NCI-H510A (cell line): ENCODE results near the gene PHB1.

Experiments used
- DNase-seq: peaks from one replicate; lab custom pipeline; 2025; lab: John Stamatoyannopoulos, UW

Gene PHB1

DNA sequence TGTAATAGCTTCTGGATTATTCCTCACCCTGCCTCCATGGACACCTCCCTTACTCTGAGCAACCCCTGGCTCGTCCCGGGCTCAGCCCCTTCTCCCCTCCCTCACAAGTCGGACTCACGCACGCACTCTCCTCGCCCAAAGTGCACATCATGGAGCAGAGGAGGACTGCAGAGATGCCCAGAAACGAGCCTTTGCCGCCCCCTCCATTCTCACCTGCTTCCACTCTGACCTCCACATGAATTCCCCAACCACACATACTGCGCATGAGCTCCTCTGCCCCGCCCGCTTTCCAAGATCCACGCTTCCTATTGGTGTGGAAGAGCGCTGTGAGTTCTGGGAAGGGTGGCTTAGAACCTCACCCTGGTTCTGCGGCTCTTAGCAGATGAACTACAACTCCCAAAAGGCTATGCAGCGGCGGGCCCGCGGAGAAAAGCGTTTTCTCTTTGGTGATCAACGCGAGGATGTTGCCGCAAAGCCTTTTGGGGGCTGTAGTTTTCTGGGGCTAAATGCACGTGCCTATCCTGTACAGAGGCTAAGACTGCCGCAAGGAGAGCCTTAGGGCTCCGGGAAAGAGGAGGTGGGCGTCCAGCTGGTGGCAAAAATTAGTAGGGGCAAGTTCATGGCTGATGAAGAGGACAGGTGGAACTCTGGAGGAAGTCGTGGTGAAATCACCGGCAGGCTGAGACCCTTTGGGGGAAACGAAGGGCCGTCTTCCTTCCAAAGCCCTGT is at the start of gene PHB1:
TSS of gene PHB1 (minus strand) at position 261 of the 729 bp plus-strand sequence. CDS start 1,618 bp downstream, outside the sequence.
- peak; percentile 98 for DNase-seq

DNA sequence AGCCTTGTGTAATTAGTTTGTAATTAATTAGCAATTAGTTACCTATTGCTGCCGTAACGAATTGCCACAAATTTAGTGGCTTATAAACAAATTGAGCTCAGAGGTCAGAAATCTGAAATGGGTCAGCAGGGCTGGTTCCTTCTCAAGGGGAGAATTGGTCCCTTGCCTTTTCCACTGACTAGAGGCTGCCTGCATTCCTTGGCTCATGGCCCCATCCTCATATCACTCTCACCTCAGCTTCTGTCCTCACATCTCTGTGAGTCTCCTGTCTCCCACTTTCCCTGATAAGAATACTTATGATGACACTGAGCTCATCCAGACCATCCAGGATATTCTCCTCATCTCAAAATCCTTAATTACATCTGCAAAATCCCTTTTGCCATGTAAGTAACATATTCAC is 49.4 kb upstream of the PHB1 start:
- no peak for DNase-seq

DNA sequence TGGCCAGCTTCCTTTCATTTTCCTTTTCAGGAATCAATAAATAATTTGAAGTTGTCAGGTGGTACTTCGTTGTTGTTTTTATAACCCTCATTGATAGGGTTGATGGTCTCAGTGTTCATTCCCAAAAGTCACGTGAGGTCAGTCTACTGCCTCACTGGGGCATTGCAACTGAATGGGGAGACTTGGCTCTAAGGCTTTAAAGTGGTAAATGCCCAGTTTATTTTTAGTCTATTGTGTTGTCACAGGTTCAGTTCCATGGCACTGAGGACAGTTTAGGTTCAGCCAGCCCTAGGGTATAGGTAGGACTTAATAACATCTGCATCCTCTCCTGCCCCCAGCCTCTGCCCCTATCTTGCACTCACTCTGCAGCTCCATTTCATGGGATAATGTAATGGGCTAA is 46.9 kb upstream of the PHB1 start:
- DNase-seq = no peak

DNA sequence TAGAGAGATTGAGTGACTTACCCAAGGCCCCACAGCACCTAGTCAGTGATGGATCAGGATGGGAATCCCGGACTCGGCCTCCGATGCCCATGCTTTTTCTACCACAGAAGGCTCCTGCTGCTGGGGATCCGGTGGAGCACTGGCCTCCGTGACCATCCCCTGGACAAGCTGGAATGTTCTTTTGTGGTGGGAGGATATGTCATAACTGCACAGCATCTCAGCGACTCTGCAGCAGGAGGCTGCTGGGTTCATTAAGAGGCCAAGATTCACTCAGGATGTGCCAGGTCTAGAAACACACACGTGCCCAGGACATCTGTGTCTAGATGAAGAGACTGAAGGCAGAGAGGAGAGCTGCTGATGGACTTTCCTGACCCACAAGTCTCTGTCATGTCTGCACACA is 45.7 kb upstream of the PHB1 start:
- no peak for DNase-seq

DNA sequence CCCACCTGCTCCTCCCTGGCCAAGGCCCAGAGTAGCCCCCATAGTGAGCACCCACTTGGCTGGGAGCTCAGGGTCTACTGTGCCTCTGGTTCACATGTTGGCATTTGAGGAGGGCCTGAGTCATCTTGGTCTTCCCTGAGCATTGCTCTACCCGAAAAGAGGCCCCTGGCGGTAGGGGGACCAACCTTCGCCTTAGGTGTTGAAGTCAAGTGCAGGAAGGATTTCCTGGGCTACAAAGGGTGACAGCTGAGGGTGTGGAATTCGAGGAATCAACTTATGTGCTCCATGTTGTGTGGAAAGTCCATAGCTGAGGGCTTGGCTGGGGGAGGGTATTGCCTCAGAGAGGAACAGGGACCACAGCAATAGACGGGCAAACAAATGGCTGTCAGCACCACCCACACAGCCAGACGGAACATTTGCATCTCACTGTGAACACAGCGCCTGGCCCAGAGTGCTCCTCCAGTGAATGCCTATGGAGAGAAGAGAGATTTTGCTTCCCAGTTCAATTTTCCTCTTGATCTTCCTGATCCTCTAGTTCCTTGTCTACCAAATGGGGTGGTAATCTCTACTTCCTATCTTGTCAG is 44.8 kb upstream of the PHB1 start:
- DNase-seq = no peak

DNA sequence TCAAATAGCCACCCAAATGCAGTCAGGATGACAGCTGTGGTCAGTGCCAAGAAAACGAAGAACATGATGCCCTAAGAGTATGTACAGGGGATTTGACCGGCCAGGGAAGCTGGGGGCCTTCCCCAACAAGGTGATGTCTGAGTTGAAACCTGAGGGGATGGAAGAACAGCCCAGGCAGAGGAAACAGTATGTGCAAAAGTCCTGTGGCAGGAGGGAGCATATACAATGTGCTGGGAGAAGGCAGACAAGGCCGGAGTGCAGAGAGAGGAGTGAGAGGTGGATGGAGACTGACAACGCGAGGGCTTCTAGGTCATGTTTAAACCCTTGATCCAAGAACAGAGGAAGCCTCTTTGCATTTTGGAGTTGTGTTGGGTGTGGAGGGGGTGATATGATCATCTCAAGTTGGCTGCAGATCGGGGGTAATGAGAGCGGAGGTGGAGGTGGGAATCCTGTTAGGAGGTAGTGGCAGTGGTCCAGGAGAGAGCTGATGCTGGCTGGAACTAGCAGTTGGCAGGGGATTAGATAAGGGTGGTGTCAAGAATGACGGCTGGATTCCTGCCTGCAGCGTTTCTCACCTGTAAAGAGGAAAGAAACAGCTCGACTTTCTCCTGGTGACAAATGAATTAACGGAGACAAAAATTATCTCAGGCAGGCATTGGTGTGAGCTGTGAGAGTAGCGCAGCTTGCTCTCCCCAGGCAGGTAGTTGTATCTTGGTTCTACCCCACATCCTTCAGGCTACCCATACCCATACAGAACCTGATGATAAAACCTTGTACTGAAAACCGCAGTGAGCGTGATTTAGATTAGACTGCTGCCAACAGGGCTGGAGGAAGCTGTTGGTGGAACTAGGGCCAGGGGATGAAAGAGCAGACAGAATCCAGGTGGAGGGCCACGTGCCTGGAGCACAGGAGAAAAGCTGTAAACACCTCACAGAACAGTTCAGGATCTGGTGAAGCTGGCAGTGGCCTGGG is 43.2 kb upstream of the PHB1 start:
- DNase-seq = no peak

DNA sequence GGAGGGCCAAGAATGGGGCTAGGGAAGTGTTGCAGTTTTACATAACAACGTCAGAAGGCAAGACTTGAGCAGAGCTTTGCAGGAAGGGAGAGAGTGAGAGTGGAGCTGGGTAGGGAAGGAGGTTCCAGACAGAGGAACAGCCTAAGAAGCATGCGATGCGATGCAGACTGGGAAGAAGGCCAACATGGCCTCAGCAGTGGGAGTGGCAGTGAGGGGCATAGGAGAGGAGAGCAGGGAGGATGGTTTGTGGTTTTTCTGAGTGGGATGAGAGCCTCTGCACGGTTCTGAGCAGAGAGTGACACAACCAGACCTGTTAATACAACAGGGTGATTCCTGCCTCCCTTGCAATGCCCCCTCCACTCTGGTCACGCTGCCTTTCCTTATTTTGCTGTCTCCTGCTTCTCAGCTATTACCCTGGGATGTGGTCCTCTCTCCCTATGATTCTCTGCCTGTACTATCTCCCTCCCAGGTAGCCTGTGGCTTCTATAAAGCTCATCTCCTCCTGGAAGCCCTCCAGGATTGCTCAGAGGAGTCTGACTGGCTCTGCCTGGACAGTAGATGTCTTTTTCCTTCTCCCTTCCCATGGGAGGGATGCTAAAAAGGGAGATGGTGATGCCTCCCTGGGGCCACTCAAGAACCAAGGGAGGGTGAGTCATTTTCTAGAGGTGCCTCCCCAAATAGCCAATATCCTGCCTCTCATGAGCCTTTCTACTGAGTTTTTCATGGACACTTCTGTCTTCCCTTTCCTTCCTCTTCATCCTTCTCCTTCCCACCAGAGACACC is 41.7 kb upstream of the PHB1 start:
- DNase-seq = no peak

DNA sequence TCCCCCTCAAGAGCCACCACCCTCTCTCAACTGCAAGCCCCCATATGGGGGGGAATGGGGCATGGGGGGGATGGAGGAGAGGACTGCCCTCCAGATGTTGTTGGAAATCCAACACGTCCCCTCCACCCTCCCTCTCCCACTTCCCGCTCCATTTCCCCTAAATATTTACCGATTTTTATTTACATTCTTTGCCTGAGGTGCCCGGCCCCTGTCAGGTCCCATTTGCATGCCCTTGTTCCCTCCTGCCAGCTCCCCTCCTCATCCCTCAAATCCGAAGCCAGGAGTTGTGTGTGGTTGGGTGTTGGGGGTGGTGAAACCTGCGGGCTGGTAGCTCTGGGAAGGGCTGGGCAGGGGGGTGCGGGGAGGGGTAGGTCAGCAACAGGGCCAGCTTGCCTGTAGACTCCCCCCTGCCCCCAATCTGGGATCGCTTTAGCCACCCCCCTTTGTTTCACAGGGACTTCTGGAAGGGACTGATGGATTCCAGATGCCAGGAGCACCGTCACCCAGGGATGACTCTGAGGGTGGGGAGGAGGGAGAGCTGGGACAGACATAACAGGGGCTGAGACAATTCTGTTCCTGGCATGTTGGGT is 40.7 kb upstream of the PHB1 start:
- no peak for DNase-seq

DNA sequence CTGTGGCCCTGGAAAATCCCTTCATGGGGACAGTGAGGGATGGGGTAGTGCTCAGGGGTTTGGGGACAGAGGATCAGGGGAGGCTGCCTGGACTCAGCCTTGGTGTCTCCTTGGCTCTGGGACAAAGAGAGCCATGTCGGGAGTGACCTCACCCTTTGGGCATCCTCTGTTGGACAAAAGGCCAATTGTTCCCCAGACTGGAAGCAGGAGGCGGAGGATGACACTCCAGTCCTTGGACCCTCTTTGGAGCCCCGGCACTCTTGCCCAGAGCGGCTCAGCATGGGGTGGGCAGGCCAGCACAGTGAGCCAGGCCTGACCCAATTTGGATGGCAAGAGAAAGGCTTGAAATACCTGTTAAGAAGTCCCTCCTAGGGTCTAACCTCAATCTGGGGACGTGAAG is 39.4 kb upstream of the PHB1 start:
- no peak for DNase-seq

DNA sequence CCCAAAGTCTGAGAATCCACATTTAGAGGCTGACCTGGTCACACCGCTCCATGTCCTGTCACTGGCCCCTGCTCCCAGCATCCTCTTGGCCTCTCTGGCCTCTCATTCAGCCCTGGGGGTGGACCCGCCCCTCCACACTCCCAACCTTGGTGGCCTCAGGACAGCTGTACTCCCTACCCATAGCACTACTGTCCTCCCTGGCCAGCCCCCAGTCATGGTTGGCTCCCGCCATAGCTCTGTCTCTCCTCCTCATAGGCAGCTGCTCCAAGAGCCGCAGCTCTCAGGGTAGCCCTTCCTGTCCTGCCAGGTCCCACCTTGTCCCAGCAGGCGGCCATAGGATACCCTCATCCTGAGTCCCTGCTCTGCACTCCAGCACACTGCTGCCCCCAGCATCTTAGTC is 38.0 kb upstream of the PHB1 start:
- DNase-seq = no peak

DNA sequence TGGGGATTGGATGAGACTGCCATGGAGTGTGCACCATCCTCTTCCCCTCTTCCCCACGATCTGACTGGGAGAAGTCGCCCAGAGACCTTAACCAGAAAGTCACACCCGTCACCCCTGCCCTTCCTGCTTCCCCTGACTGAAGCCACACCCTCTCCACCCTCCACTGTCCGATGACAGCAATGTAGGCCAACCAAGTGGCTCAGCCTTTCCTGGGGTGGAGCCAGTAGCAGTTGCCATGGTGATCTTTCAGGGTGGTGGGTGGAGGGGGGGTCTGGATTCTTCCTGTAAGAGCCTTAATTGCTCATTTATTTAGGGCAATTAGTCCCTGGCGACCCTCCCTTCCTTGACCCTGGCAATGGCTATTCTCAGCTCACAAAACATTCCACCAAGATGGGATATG is 37.5 kb upstream of the PHB1 start:
- no peak for DNase-seq

DNA sequence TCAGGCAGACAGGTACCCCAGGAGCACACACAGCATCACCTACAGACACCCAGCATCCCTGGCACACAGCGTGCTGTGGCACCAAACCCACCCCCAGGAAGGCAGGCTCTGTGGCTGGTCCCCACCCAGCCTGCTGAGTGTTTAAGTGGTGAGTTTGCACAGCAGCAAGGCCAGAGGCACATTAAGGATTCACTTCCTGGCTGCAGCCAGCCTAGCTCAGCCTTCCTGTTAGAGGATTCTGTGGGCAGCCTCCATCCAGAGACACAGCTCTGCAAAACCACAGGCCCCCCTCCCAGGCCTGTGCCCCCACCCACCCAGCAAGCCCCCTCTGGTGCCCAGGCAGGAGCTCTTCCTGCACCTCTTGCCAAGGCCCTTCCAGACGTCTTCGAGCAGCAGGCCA is 36.1 kb upstream of the PHB1 start:
- no peak for DNase-seq

DNA sequence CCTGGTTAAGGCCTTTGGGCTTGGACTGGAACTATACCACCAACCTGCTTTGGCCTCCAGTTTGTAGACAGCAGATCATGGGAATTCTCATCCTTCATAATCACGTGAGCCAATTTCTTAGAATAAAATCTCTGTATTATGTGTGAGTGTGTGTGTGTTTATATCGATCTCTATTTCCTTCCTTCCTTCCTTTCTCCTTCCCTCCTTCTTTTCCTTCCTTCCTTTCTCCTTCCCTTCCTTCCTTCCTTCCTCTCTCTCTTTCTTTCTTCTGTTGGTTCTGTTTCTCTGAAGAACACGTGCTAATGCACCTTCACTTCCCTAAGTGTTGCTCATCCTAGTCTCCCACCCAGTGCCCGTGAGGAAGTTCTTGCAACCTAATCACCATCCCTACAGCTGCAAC is 35.5 kb upstream of the PHB1 start:
- no peak for DNase-seq

DNA sequence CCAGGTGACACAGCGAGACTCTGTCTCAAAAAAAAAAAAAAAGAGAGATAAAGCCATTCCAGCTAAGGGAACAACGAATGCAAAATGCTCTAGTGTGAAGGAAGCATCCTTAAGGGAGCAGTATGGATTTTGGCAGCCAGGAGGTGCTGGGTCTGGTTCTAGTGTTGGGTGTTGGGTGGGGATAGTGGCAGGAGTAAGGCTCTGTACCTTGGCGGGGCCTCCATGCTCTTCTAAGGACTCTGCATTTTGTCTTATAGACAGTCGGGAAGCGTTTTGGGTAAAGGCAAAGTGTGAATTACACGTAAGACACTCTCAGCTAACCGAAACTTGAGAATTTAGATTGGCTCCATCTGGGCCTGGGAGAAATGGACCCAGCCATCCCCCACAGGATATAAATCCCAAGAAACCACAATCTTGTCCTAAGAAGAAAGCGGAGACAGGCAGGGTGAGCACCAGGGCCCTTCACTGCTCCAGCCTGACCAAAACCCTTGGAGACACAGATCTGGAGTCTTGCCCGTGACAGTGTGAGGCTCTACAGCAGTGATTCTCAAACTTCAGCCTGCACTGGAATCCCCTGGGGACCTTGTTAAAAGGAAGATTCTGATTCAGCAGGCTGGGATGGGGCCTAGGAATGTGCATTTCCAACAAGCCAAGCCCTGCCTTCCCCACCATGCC is 33.1 kb upstream of the PHB1 start:
- DNase-seq = no peak

DNA sequence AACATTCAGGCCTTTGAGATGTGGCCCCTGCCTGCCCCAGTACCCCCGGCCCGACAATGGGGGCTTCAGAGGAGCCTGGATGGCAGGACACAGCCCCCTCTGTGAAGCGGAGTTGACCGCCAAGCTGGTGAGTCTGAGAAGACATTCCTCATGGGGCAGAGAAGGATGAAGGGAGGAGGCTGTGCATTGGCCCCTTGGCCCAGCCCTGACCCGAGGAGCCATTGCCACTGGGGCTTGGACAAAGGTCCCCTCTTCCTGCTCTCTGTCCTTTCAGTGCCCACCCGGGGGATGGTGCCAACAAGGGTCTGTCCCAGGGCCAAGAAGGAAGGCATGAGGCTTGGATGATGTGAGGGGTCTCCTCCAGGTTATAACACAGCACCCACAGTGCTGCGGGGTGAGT is 30.9 kb upstream of the PHB1 start:
- no peak for DNase-seq

DNA sequence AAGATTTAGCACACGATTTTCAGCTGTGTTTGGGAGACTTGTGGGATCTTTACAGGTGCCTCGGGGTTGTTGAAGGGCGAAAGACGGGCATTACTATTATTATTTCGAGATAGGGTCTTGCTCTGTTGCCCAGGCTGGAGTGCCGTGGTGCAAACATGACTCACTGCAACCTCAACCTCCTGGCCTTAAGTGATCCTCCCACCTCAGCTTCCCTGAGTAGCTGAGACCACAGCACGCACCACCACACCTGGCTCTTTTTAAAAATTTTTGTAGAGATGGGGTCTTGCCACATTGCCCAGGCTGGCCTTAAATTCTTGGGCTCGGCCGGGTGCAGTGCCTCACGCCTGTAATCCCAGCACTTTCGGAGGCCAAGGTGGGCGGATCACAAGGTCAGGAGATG is 29.7 kb upstream of the PHB1 start:
- no peak for DNase-seq

DNA sequence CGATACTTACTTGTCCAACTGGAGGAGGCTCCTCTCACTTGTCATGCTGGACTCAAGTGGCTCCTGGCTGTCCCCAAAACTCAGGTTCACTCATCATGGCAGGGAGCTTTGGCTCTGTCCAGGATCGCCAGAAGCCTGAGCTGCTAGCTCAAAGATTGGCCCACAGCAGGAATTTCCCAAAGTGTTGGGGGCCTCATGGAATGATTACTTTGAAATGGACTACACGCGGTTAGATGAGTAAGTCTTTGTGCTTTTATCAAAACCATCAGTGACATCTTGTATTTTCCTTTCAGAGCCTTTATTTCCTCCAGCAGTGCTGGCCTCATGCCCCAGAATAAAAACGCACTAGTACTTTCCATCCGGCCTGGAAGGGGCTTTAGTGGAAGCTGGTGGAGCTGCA is 29.2 kb upstream of the PHB1 start:
- no peak for DNase-seq

DNA sequence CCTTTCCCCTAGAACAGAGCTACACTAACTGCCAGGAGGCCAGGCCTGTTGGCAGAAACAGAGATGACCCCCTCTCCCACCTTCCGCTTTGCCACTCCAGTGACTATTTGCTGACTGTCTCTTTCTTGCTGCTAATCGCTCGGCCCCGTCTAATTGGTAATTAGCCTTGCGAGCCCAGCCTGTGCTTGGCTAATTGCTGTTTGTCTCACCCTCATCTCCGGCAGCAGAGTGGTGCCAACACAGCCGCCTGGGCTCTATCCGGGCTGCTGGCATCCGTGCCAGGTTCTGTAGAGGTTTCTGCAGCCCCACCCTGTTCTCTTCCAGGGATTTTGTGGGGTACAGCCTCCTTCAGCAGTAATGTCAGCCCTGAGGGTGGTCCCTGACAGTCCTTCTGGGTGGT is 27.4 kb upstream of the PHB1 start:
- no peak for DNase-seq

DNA sequence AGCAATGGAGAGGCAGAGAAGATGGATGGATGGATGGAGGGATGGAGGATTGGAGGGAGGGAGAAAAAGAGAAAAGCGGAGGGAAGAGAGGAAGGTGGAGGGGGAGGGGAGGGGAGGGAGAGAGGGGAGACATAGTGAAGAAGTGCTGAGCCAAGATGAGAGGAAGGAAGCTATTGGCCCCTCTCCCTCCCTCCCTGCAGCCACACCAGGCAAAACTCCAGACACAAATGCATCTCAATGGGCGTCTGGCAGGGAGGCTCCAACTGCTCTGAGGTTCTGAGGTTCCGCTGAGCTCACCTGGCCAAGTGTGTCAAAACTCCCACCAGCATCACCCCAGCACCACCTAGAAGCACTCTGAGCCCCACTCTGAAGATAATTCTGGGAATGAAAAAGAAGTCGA is 26.9 kb upstream of the PHB1 start:
- DNase-seq = no peak

DNA sequence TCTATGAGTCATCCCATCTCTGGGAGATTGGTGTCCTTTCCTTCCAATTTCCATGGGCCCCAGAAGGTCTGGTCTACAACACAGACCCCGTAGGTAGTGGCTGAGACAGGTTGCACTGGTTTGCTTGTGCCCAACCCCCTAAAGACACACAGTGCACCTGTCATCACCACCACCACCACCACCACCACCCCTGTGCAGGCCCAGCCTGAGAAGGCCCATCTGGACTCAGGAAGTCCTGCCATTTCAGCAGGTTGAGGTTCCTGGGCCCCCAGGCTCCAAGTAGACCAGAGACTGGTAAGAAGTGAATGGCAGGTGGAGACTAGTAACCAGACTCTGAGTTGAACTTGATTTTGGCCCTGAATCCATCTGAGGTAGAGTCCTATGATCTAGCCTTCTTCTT is 25.9 kb upstream of the PHB1 start:
- no peak for DNase-seq
